H9 (cell line): ENCODE data around the gene SIRT7. TPM values are rescaled to one million over a fixed set of nuclear protein-coding genes. Genes with fewer than 3 reads are reported as not detected.

ENCODE experiments used
- DNase-seq: peaks from one replicate; pipeline ENCODE4 v3.0.0-alpha.2; 2017
- H2AFZ ChIP-seq: one replicate; pipeline ENCODE4 v1.6.1; 2013; ENCODE audit warnings: mild to moderate bottlenecking, low read length, control low read depth, moderate library complexity
- H2AK5ac ChIP-seq: 2 replicates; pipeline ENCODE4 v1.6.1; 2013; ENCODE audit warnings: low read length, control low read depth, mixed read lengths; ENCODE audit not compliant: insufficient read length
- H2BK120ac ChIP-seq: one replicate; pipeline ENCODE4 v1.6.1; 2013; ENCODE audit warnings: low read depth, mild to moderate bottlenecking, low read length, control low read depth, inconsistent platforms; ENCODE audit not compliant: poor library complexity, severe bottlenecking
- H2BK12ac ChIP-seq: 2 replicates; pipeline ENCODE4 v1.6.1; 2013; ENCODE audit warnings: low read length, control low read depth, mixed read lengths, low read depth; ENCODE audit not compliant: insufficient read length
- H2BK15ac ChIP-seq: 2 replicates; pipeline ENCODE4 v1.6.1; 2013; ENCODE audit warnings: low read depth, low read length, control low read depth
- H2BK20ac ChIP-seq: one replicate; pipeline ENCODE4 v1.6.1; 2013; ENCODE audit warnings: low read depth, mild to moderate bottlenecking, low read length, control low read depth, inconsistent platforms; ENCODE audit not compliant: poor library complexity, severe bottlenecking
- H2BK5ac ChIP-seq: 2 replicates; pipeline ENCODE4 v1.6.1; 2013; ENCODE audit warnings: low read length, control low read depth, mixed read lengths; ENCODE audit not compliant: insufficient read length
- H3K14ac ChIP-seq: 2 replicates; pipeline ENCODE4 v1.6.1; 2013; ENCODE audit warnings: low read length, control low read depth; ENCODE audit not compliant: insufficient read depth
- H3K18ac ChIP-seq: 2 replicates; pipeline ENCODE4 v1.6.1; 2013; ENCODE audit warnings: low read depth, mild to moderate bottlenecking, mixed read lengths, low read length, control low read depth; ENCODE audit not compliant: insufficient read length
- H3K23ac ChIP-seq: 2 replicates; pipeline ENCODE4 v1.6.1; 2013; ENCODE audit warnings: low read length, control low read depth, mixed read lengths, low read depth; ENCODE audit not compliant: insufficient read length
- H3K23me2 ChIP-seq: 2 replicates; pipeline ENCODE4 v1.6.1; 2013; ENCODE audit warnings: low read depth, mild to moderate bottlenecking, mixed read lengths, low read length, control low read depth; ENCODE audit not compliant: insufficient read length, poor library complexity, severe bottlenecking
- H3K27ac ChIP-seq: 2 replicates; pipeline ENCODE4 v1.5.1; 2013; ENCODE audit warnings: low read length, control low read depth, mixed read lengths, low read depth; ENCODE audit not compliant: insufficient read length
- H3K27me3 ChIP-seq: 2 replicates; pipeline ENCODE4 v1.6.1; 2013; ENCODE audit warnings: low read length, control low read depth, inconsistent platforms; ENCODE audit not compliant: insufficient read depth
- H3K4ac ChIP-seq: 2 replicates; pipeline ENCODE4 v1.6.1; 2013; ENCODE audit warnings: low read depth, mild to moderate bottlenecking, control low read depth, inconsistent platforms, low read length, moderate library complexity
- H3K4me1 ChIP-seq: 2 replicates; pipeline ENCODE4 v1.6.1; 2013; ENCODE audit warnings: low read length, control low read depth, inconsistent platforms; ENCODE audit not compliant: insufficient read depth
- H3K4me2 ChIP-seq: 2 replicates; pipeline ENCODE4 v1.6.1; 2013; ENCODE audit warnings: low read length, control low read depth, mixed read lengths; ENCODE audit not compliant: insufficient read length, insufficient read depth
- H3K56ac ChIP-seq: 2 replicates; pipeline ENCODE4 v1.6.1; 2013; ENCODE audit warnings: low read depth, mild to moderate bottlenecking, mixed read lengths, low read length, control low read depth; ENCODE audit not compliant: insufficient read length
- H3K79me1 ChIP-seq: 2 replicates; pipeline ENCODE4 v1.6.1; 2013; ENCODE audit warnings: low read depth, mild to moderate bottlenecking, moderate library complexity, low read length, control low read depth, inconsistent platforms; ENCODE audit not compliant: insufficient read depth, poor library complexity, severe bottlenecking
- H3K79me2 ChIP-seq: 2 replicates; pipeline ENCODE4 v1.6.1; 2013; ENCODE audit warnings: low read length, control low read depth, inconsistent platforms; ENCODE audit not compliant: insufficient read depth
- H3K9ac ChIP-seq: 2 replicates; pipeline ENCODE4 v1.6.1; 2013; ENCODE audit warnings: low read length, control low read depth, mixed read lengths; ENCODE audit not compliant: insufficient read length; ENCODE audit errors: extremely low read depth
- H3K9me3 ChIP-seq: one replicate; pipeline ENCODE4 v1.6.1; 2013; ENCODE audit warnings: low read depth, low read length, inconsistent platforms; ENCODE audit not compliant: control insufficient read depth
- H3T11ph ChIP-seq: one replicate; pipeline ENCODE4 v1.6.1; 2013; ENCODE audit warnings: mild to moderate bottlenecking, low read length, control low read depth, inconsistent platforms
- H4K20me1 ChIP-seq: one replicate; pipeline ENCODE4 v1.6.1; 2013; ENCODE audit not compliant: control insufficient read depth, insufficient read length, insufficient read depth
- H4K5ac ChIP-seq: 2 replicates; pipeline ENCODE4 v1.6.1; 2013; ENCODE audit warnings: low read depth, mild to moderate bottlenecking, mixed read lengths, low read length, control low read depth; ENCODE audit not compliant: insufficient read length
- H4K8ac ChIP-seq: replicated peaks from 2 replicates; pipeline ENCODE4 v1.6.1; 2013; ENCODE audit warnings: low read length, control low read depth, mixed read lengths, low read depth; ENCODE audit not compliant: insufficient read length
- H4K91ac ChIP-seq: 2 replicates; pipeline ENCODE4 v1.6.1; 2013; ENCODE audit warnings: low read depth, mild to moderate bottlenecking, moderate library complexity, mixed read lengths, low read length, control low read depth; ENCODE audit not compliant: insufficient read length
- H3K27ac Mint-ChIP-seq, 3 experiments: 2 replicates in 2 of 3; 3 replicates in 1 of 3; pipeline ENCODE4 v1.8.0; 2020 to 2021; ENCODE audit warnings: mixed read lengths in 3 of 3, mild to moderate bottlenecking in 1 of 3, moderate library complexity in 1 of 3
- H3K27me3 Mint-ChIP-seq: 2 replicates; pipeline ENCODE4 v1.8.0; 2021; ENCODE audit warnings: low read depth, mild to moderate bottlenecking, moderate library complexity, mixed read lengths
- H3K36me3 Mint-ChIP-seq, 3 experiments: 2 replicates in 2 of 3; 3 replicates in 1 of 3; pipeline ENCODE4 v1.8.0; 2020 to 2021; ENCODE audit warnings: low read depth in 3 of 3, mixed read lengths in 3 of 3; ENCODE audit not compliant: insufficient read depth in 1 of 3
- H3K4me1 Mint-ChIP-seq, 2 experiments: 2 replicates each; pipeline ENCODE4 v1.8.0; 2020; ENCODE audit warnings: mixed read lengths in 2 of 2
- H3K4me3 Mint-ChIP-seq, 2 experiments: 2 replicates in 1 of 2; 3 replicates in 1 of 2; pipeline ENCODE4 v1.8.0; 2020 to 2021; ENCODE audit warnings: mild to moderate bottlenecking in 2 of 2, mixed read lengths in 2 of 2, moderate library complexity in 1 of 2
- H3K9me3 Mint-ChIP-seq, 2 experiments: 2 replicates in 1 of 2; 3 replicates in 1 of 2; pipeline ENCODE4 v1.8.0; 2020; ENCODE audit warnings: mild to moderate bottlenecking in 2 of 2, mixed read lengths in 2 of 2, moderate library complexity in 1 of 2
- CTCF ChIP-seq: fragments of 200-600 bp; sonication (generic); conservative IDR thresholded peaks from 3 replicates; pipeline ENCODE4 v1.8.0; 2021; ENCODE audit warnings: antibody characterized with exemption, mild to moderate bottlenecking
- WGBS: extraction: QIAGEN DNeasy Blood & Tissue Kit; methylation state at CpG from one replicate; pipeline ENCODE4 v1.1.7; 2013; ENCODE audit warnings: missing lambda C conversion rate, low lambda C conversion rate, mixed read lengths; ENCODE audit not compliant: insufficient read length; ENCODE audit errors: extremely low coverage; 5-methylcytosine and 5-hydroxymethylcytosine counted together
- total RNA-seq: library from RNA; stranded (reverse); gene quantifications from 2 replicates; pipeline ENCODE4 v1.2.1, GENCODE V29; 2021

Gene SIRT7
- total RNA-seq, 1 experiment from 2014 or later = 29.7 TPM

- no peak overlapping the region for H2BK5ac ChIP-seq
- H3K23me2 ChIP-seq = peaks cover 4% of the 10 kb centered on the region
- no peak overlapping the region for H3K4ac ChIP-seq
- no peaks in the 10 kb centered on the region for H3K9me3 ChIP-seq
- no peak overlapping the region for H4K8ac ChIP-seq
- H3K4me1 ChIP-seq = no peaks in the 10 kb centered on the region; the same call in 1 of the 2 replicates
- H3K36me3 Mint-ChIP-seq = peaks cover 3 to 17% (median 7%) of the 10 kb centered on the region in 3 experiments; a peak in 6 of 7 replicates
- H3K79me1 ChIP-seq = peaks cover 3% of the 10 kb centered on the region
- H4K5ac ChIP-seq = no peak overlapping the region
- H2BK15ac ChIP-seq = no peak overlapping the region
- H3K27me3 ChIP-seq = no peaks in the 10 kb centered on the region
- no CpG with 5 or more reads among the region's 15 CpGs for WGBS
- no peak overlapping the region for H3T11ph ChIP-seq
- H2BK12ac ChIP-seq = no peak overlapping the region
- no peak overlapping the region for H3K56ac ChIP-seq
- H2BK120ac ChIP-seq = no peak overlapping the region
- H3K9me3 Mint-ChIP-seq = no peaks in the 10 kb centered on the region
- H3K27me3 Mint-ChIP-seq = peaks cover 54% of the 10 kb centered on the region
- DNase-seq = no peak
- peaks cover 2% of the 10 kb centered on the region; the same call in 1 of the 2 replicates for H3K79me2 ChIP-seq
- H3K27ac ChIP-seq = no peak overlapping the region
- H2AFZ ChIP-seq = no peak overlapping the region
- H3K18ac ChIP-seq = no peak overlapping the region
- no peak overlapping the region for H3K4me3 Mint-ChIP-seq
- H3K27ac Mint-ChIP-seq = no peak overlapping the region; a peak in 1 of 7 replicates
- TF ChIP-seq CTCF = no peak
- no peak overlapping the region for H2BK20ac ChIP-seq
- peaks cover 4% of the 10 kb centered on the region for H4K20me1 ChIP-seq
- H3K14ac ChIP-seq = no peak overlapping the region
- H2AK5ac ChIP-seq = no peak overlapping the region
- peaks cover 8 to 27% of the 10 kb centered on the region in 2 experiments for H3K4me1 Mint-ChIP-seq
- no peak overlapping the region for H3K4me2 ChIP-seq
- H3K9ac ChIP-seq = no peak overlapping the region
- no peak overlapping the region for H4K91ac ChIP-seq
- no peak overlapping the region for H3K23ac ChIP-seq
Measured at GRCh38 chr17:81939218-81939617, 21.2 kb upstream of the SIRT7 start.
